ENCODE measurements around the gene ZNF429.
"Not testable (repeated sequence)": the region's sequence is repeated elsewhere in the genome, so short reads cannot be mapped to it uniquely, and the experiment has no call there.

Gene ZNF429

DNA sequence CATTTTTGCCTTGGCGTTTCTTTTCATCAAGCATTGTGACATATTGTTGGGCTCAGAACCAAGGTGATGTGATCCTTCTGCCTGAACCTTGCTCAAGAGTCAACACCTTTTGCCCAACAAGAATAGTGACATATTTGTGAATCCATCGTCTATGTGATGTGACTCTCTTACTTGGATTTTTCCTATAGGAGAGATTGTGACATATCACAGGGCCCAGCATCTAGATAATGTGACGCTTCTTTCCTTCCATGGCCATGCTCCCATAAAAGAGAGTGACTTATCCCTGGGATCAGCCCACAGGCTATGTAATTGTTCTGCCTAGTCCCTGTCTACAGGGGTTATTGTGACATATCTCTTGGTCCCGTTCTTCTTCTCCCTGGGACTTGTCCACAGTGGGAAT, 8.5 kb upstream of the ZNF429 start:
- Histone ChIP-seq H3K27ac (no peak overlapping the region), H3K4me3 (ENCODE audit: low read depth, low read length) (no peak overlapping the region), H3K27me3 (replicated peaks) (no peaks in the 10 kb centered on the region), H3K36me3 (replicated peaks) (no peaks in the 10 kb centered on the region)
- TF ChIP-seq, protein P1, sequence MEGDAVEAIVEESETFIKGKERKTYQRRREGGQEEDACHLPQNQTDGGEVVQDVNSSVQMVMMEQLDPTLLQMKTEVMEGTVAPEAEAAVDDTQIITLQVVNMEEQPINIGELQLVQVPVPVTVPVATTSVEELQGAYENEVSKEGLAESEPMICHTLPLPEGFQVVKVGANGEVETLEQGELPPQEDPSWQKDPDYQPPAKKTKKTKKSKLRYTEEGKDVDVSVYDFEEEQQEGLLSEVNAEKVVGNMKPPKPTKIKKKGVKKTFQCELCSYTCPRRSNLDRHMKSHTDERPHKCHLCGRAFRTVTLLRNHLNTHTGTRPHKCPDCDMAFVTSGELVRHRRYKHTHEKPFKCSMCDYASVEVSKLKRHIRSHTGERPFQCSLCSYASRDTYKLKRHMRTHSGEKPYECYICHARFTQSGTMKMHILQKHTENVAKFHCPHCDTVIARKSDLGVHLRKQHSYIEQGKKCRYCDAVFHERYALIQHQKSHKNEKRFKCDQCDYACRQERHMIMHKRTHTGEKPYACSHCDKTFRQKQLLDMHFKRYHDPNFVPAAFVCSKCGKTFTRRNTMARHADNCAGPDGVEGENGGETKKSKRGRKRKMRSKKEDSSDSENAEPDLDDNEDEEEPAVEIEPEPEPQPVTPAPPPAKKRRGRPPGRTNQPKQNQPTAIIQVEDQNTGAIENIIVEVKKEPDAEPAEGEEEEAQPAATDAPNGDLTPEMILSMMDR (IDR thresholded peaks at IDR 0.05; ENCODE audit: low read depth, low read length, missing control alignments) = no peak
- in situ Hi-C loops (cut with HindIII; ENCODE audit: low pct_ligation_motif_present, low sequenced_read_pairs) = no loop called here
- no peak for DNase-seq

DNA sequence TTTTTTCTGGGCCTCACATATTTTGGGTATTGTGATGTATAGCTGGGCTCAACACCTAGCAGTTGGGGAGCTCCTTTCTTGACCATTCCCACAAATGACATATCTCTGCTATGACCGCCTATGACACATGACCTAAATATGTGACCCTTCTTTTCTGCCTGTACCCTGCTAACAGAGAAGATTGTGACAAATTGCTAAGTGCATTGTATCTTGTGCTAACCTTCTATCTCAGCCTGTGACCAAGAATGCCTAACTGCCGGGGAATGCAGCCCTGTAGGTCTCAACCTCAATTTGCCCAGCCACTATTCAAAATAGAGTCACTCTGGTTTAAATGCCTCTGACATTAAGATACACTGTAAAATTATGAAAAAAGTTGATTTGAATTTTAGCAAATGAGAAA, 6.8 kb upstream of the ZNF429 start:
- in situ Hi-C loops (cut with HindIII; ENCODE audit: low pct_ligation_motif_present, low sequenced_read_pairs) = no loop called here
- H3K4me3 ChIP-seq (ENCODE audit: low read depth, low read length) = no peak overlapping the region
- no peaks in the 10 kb centered on the region for H3K27me3 ChIP-seq (replicated peaks)
- TF ChIP-seq, protein P1 (IDR thresholded peaks at IDR 0.05; ENCODE audit: low read depth, low read length, missing control alignments) = no peak
- DNase-seq = no peak
- no peaks in the 10 kb centered on the region for H3K36me3 ChIP-seq (replicated peaks)
- H3K27ac ChIP-seq = no peak overlapping the region

DNA sequence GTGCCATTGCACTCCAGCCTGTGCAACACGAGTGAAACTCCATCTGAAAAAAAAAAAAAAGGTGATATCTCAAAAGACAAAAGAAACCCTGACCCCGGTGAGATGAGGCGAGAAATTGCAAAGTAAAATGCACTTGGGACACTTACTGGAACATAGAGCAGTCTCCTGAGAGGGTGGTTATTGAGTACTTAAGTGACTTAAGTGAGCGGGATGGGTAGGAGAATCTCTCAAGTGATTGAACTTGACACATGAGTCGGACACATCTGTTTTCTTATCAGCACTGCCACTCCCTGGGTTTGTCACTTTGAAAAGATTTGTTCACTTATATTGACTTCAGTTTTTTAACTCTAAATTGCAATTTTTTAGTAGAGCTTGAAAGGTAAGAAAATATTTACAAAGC, 2.8 kb downstream of the ZNF429 start:
- H3K27me3 ChIP-seq (replicated peaks) = no peaks in the 10 kb centered on the region
- no peak overlapping the region for H3K27ac ChIP-seq
- no peak overlapping the region for H3K4me3 ChIP-seq (ENCODE audit: low read depth, low read length)
- in situ Hi-C loops (cut with HindIII; ENCODE audit: low pct_ligation_motif_present, low sequenced_read_pairs) = no loop called here
- H3K36me3 ChIP-seq (replicated peaks) = no peaks in the 10 kb centered on the region
- no peak for DNase-seq
- TF ChIP-seq, protein P1 (IDR thresholded peaks at IDR 0.05; ENCODE audit: low read depth, low read length, missing control alignments) = no peak

DNA sequence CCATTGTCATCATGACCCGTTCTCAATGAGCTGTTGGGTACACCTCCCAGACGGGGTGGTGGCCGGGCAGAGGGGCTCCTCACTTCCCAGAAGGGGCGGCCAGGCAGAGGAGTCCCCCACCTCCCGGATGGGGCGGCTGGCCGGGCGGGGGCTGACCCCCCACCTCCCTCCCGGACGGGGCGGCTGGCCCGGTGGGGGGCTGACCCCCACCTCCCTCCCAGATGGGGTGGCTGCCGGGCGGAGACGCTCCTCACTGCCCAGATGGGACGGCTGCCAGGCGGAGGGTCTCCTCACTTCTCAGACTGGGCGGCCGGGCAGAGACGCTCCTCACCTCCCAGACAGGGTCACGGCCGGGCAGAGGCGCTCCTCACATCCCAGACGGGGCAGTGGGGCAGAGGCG, 5.7 kb downstream of the ZNF429 start:
- H3K27me3 ChIP-seq (replicated peaks); H3K27ac ChIP-seq; H3K4me3 ChIP-seq (ENCODE audit: low read depth, low read length); H3K36me3 ChIP-seq (replicated peaks); DNase-seq; in situ Hi-C loops (cut with HindIII; ENCODE audit: low pct_ligation_motif_present, low sequenced_read_pairs): not testable (repeated sequence)

DNA sequence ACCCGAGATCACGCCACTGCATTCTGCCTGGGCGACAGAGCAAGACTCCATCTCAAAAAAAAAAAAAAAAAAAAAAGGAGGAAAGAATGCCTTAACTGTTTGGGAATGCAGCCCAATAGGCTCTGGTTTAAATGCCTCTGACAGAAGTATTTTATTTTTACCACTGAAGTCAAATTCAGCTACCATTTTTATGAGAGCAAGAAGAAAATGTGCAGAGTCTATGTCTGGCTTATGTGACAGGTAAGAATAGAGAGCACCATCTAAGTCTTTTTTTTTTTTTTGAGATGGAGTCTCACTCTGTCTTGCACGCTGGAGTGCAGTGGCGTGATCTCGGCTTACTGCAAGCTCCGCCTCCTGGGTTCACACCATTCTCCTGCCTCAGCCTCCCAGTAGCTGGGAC, 7.2 kb downstream of the ZNF429 start:
- H3K27ac ChIP-seq; H3K4me3 ChIP-seq (ENCODE audit: low read depth, low read length); H3K27me3 ChIP-seq (replicated peaks); H3K36me3 ChIP-seq (replicated peaks); DNase-seq; in situ Hi-C loops (cut with HindIII; ENCODE audit: low pct_ligation_motif_present, low sequenced_read_pairs): not testable (repeated sequence)

DNA sequence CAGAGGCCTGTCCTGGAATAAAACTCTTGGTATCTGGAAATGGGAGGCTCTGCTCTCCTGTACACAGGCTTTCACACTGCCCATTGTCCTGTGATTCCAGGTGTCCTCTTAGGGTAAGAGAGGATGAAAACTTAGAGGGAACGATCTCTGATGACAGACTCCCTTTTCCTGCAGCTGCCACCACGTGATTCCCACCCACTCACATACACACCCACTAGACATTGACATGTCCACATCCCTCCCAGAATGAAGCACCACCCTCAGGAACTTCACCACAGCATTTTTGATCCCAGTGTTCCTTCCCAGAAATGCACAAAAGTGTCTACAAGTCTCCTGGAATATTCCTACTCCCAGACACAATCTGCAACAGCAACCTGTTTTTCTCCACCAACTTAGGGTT, 8.2 kb downstream of the ZNF429 start:
- TF ChIP-seq, protein P1 (IDR thresholded peaks at IDR 0.05; ENCODE audit: low read depth, low read length, missing control alignments) = no peak
- in situ Hi-C loops (cut with HindIII; ENCODE audit: low pct_ligation_motif_present, low sequenced_read_pairs) = no loop called here
- Histone ChIP-seq H3K27me3 (replicated peaks) (no peaks in the 10 kb centered on the region), H3K27ac (no peak overlapping the region), H3K4me3 (ENCODE audit: low read depth, low read length) (no peak overlapping the region), H3K36me3 (replicated peaks) (no peaks in the 10 kb centered on the region)
- DNase-seq = no peak

DNA sequence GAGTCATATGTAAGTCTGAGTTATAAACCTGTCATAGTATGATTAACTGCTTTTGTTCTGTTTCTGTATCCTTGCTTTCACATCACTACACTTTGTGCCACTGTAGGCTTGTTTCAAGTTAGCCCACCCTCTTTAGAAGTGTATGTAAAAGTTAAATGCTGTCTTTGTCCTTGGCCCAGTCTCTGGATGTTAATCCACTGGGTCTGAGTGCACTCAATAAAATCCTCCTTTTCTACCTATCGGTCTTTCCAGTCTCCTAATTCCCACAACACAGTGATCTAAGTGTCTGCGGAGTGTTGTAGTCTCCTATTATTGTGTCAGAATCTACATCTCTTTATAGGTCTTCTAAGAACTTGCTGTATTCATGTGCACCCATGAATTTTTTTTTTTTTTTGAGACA, 14.1 kb downstream of the ZNF429 start:
- H3K4me3 ChIP-seq (ENCODE audit: low read depth, low read length) = no peak overlapping the region
- H3K36me3 ChIP-seq (replicated peaks) = no peaks in the 10 kb centered on the region
- no peak for DNase-seq
- H3K27ac ChIP-seq = no peak overlapping the region
- in situ Hi-C loops (cut with HindIII; ENCODE audit: low pct_ligation_motif_present, low sequenced_read_pairs) = no loop called here
- TF ChIP-seq, protein P1 (IDR thresholded peaks at IDR 0.05; ENCODE audit: low read depth, low read length, missing control alignments) = no peak
- no peaks in the 10 kb centered on the region for H3K27me3 ChIP-seq (replicated peaks)
